Type B pancreatic cell (in vitro differentiated cells): ENCODE results near the gene WDR54. TPM values are rescaled to one million over a fixed set of nuclear protein-coding genes. Genes with fewer than 3 reads are reported as not detected.

Source experiments
- DNase-seq: peaks from one replicate; pipeline ENCODE4 v3.0.0; 2021; ENCODE audit warnings: mixed read lengths; ENCODE audit not compliant: unreplicated experiment; ENCODE audit errors: extremely low spot score
- H3K27ac Mint-ChIP-seq: 2 replicates; pipeline ENCODE4 v1.8.0; 2021; ENCODE audit warnings: mild to moderate bottlenecking, mixed read lengths
- H3K27me3 Mint-ChIP-seq: 2 replicates; pipeline ENCODE4 v1.8.0; 2021; ENCODE audit warnings: mixed read lengths
- H3K36me3 Mint-ChIP-seq: 2 replicates; pipeline ENCODE4 v1.8.0; 2021; ENCODE audit warnings: mixed read lengths
- H3K4me1 Mint-ChIP-seq: one replicate; pipeline ENCODE4 v1.8.0; 2021; ENCODE audit warnings: mixed read lengths; ENCODE audit not compliant: unreplicated experiment
- H3K4me3 Mint-ChIP-seq: 2 replicates; pipeline ENCODE4 v1.8.0; 2021; ENCODE audit warnings: mild to moderate bottlenecking, mixed read lengths
- H3K9me3 Mint-ChIP-seq: 2 replicates; pipeline ENCODE4 v1.8.0; 2021; ENCODE audit warnings: mixed read lengths
- CTCF ChIP-seq: fragments of 200-600 bp; sonication (generic); conservative IDR thresholded peaks from 2 replicates; pipeline ENCODE4 v1.5.0; 2021; ENCODE audit warnings: antibody characterized with exemption, mild to moderate bottlenecking
- total RNA-seq: library from RNA; stranded (reverse); gene quantifications from 2 replicates; pipeline ENCODE4 v1.2.1, GENCODE V29; 2021; ENCODE audit warnings: low replicate concordance

The WDR54 gene
- total RNA-seq, 1 donor from 2014 or later = 41.7 TPM

GRCh38 chr2:74375838-74376237, 45.7 kb upstream of the WDR54 start:
- Mint-ChIP-seq H3K9me3 (no peaks in the 10 kb centered on the region), H3K27ac (peak overlapping the region; percentile 47), H3K36me3 (peaks cover 17% of the 10 kb centered on the region), H3K4me1 (peaks cover 39% of the 10 kb centered on the region), H3K4me3 (no peak overlapping the region), H3K27me3 (no peaks in the 10 kb centered on the region)
- TF ChIP-seq CTCF = no peak
- DNase-seq = no peak

- no peak for TF ChIP-seq CTCF
- DNase-seq = no peak
- peaks cover 41% of the 10 kb centered on the region for H3K4me1 Mint-ChIP-seq
- peaks cover 15% of the 10 kb centered on the region for H3K36me3 Mint-ChIP-seq
- no peak overlapping the region for H3K27ac Mint-ChIP-seq
- H3K27me3 Mint-ChIP-seq = no peaks in the 10 kb centered on the region
- no peaks in the 10 kb centered on the region for H3K9me3 Mint-ChIP-seq
- no peak overlapping the region for H3K4me3 Mint-ChIP-seq
Measured at GRCh38 chr2:74378007-74378406, 43.5 kb upstream of the WDR54 start.

- peak within 1 kb of the TSS; percentile 44 for H3K27ac Mint-ChIP-seq
- no peak for TF ChIP-seq CTCF
- no peaks in the 10 kb centered on the region for H3K27me3 Mint-ChIP-seq
- DNase-seq = no peak
- no peaks in the 10 kb centered on the region for H3K9me3 Mint-ChIP-seq
- peak within 1 kb of the TSS; percentile 58 for H3K4me3 Mint-ChIP-seq
- H3K4me1 Mint-ChIP-seq = peaks cover 23% of the 10 kb centered on the region
- peaks cover 19% of the 10 kb centered on the region for H3K36me3 Mint-ChIP-seq
Measured at GRCh38 chr2:74379851-74380789, 41.4 kb upstream of the WDR54 start, which contains the start of gene DCTN1. DCTN1 (minus strand) TSS chr2:74380311; CDS start chr2:74380037, 274 bp downstream.

- H3K27me3 Mint-ChIP-seq = no peaks in the 10 kb centered on the region
- no peak for TF ChIP-seq CTCF
- H3K4me3 Mint-ChIP-seq = no peak overlapping the region
- peaks cover 18% of the 10 kb centered on the region for H3K4me1 Mint-ChIP-seq
- H3K9me3 Mint-ChIP-seq = no peaks in the 10 kb centered on the region
- H3K36me3 Mint-ChIP-seq = peaks cover 14% of the 10 kb centered on the region
- DNase-seq = no peak
- H3K27ac Mint-ChIP-seq = no peak overlapping the region
Measured at GRCh38 chr2:74381751-74382150, 39.8 kb upstream of the WDR54 start.

GRCh38 chr2:74383254-74383653, 38.3 kb upstream of the WDR54 start:
- peaks cover 18% of the 10 kb centered on the region for H3K4me1 Mint-ChIP-seq
- H3K4me3 Mint-ChIP-seq = no peak overlapping the region
- TF ChIP-seq CTCF = no peak
- H3K27ac Mint-ChIP-seq = no peak overlapping the region
- no peaks in the 10 kb centered on the region for H3K27me3 Mint-ChIP-seq
- no peaks in the 10 kb centered on the region for H3K9me3 Mint-ChIP-seq
- no peak for DNase-seq
- peaks cover 10% of the 10 kb centered on the region for H3K36me3 Mint-ChIP-seq
